GM21717 (cell line): ENCODE measurements around the gene TNIP2.
"Not testable (repeated sequence)": the region's sequence is repeated elsewhere in the genome, so short reads cannot be mapped to it uniquely, and the experiment has no call there.

Source experiments
- ATAC-seq: cut with Tn5 transposase; IDR thresholded peaks from one replicate; pipeline ENCODE4 v1.9.1; 2021; ENCODE audit warnings: mild to moderate bottlenecking, moderate library complexity; ENCODE audit not compliant: unreplicated experiment

TNIP2 gene

GRCh38 chr4:2768921-2769336 is 12.8 kb upstream of the TNIP2 start:
- ATAC-seq, result no peak

- no peak for ATAC-seq
Measured at GRCh38 chr4:2768124-2768523, 12.0 kb upstream of the TNIP2 start.

- no peak for ATAC-seq
Measured at GRCh38 chr4:2767705-2768074, 11.6 kb upstream of the TNIP2 start.

- ATAC-seq, result no peak
Measured at GRCh38 chr4:2767046-2767704, 11.0 kb upstream of the TNIP2 start.

GRCh38 chr4:2765832-2766526 is 9.8 kb upstream of the TNIP2 start:
- no peak for ATAC-seq

- ATAC-seq, result no peak
Measured at GRCh38 chr4:2763511-2763967, 7.4 kb upstream of the TNIP2 start.

GRCh38 chr4:2762486-2763370 is 6.6 kb upstream of the TNIP2 start:
- ATAC-seq, result not testable (repeated sequence)

GRCh38 chr4:2762048-2762447 is 5.9 kb upstream of the TNIP2 start:
- ATAC-seq, result no peak

GRCh38 chr4:2761035-2761923 is 5.1 kb upstream of the TNIP2 start:
- no peak for ATAC-seq

GRCh38 chr4:2757426-2757825 is 1.3 kb upstream of the TNIP2 start:
- no peak for ATAC-seq

- no peak for ATAC-seq
Measured at GRCh38 chr4:2756691-2757350, 685 bp upstream of the TNIP2 start.

GRCh38 chr4:2754848-2755819 is 1.0 kb downstream of the TNIP2 start:
- no peak for ATAC-seq

- no peak for ATAC-seq
Measured at GRCh38 chr4:2753436-2753835, 2.7 kb downstream of the TNIP2 start.

- ATAC-seq, result no peak
Measured at GRCh38 chr4:2750719-2751605, 5.2 kb downstream of the TNIP2 start.

- ATAC-seq, result no peak
Measured at GRCh38 chr4:2746891-2747695, 9.0 kb downstream of the TNIP2 start.

GRCh38 chr4:2745981-2746806 is 9.9 kb downstream of the TNIP2 start:
- ATAC-seq, result peak; percentile 85
